ENCODE results near the gene MCL1. TPM values are rescaled to one million over a fixed set of nuclear protein-coding genes. Genes with fewer than 3 reads are reported as not detected.

The MCL1 gene
- total and polyA plus RNA-seq, 5 experiments from 2014 or later, result 125 to 291 (median 170) TPM

DNA sequence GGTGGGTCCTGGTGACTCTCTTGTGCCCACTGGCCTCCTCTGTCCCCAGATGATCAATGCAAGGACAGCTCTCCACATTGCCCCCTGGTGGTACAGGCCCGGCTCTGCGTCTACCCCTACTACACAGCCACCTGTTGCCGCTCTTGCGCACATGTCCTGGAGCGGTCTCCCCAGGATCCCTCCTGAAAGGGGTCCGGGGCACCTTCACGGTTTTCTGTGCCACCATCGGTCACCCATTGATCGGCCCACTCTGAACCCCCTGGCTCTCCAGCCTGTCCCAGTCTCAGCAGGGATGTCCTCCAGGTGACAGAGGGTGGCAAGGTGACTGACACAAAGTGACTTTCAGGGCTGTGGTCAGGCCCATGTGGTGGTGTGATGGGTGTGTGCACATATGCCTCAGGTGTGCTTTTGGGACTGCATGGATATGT, 19.4 kb downstream of the MCL1 start:
- Mint-ChIP-seq H3K4me1 (peaks cover 25 to 51% (median 43%) of the 10 kb centered on the region in 4 donors), H3K4me3 (peak overlapping the region; percentile 92 to 100 (median 96)), H3K27me3 (no peaks in the 10 kb centered on the region), H3K36me3 (no peaks in the 10 kb centered on the region), H3K9me3 (no peaks in the 10 kb centered on the region), H3K27ac (peak overlapping the region; percentile 92 to 100 (median 98))
- ATAC-seq (peak in 1 of 2 donors; percentile 8), DNase-seq (peak; percentile 54 to 86 (median 70))
- POLR2A ChIA-PET, result interaction anchor here (0.6 to 16.2 kb wide), 12 partner anchors 11 to 447 kb away, joined by 3 to 1195 read pairs (median 5); partner anchors contain the start of genes ADAMTSL4, ENSA, MCL1 and MINDY1

DNA sequence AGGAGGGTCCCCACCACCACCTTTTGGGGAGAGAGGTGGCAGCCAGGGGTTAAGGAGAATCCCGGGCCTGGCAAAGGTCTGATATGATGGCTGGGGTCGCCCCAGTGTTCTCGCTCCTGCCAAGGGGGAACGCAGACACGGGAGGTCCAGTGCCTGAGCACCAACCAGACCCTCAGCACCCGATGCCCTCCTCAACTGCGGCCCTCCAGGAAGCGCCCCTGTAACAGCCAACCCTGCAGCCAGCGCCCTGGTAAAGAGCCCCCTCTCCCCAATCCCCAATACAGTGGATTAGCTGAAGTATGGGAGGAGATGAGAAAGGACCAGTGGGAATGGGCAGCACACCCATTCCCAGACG, 19.8 kb downstream of the MCL1 start:
- H3K4me3 Mint-ChIP-seq, result peak overlapping the region in 2 of 10 donors; percentile 94 to 95
- POLR2A ChIA-PET, result interaction anchor here (0.6 to 16.2 kb wide), 8 partner anchors 11 to 190 kb away, joined by 3 to 1195 read pairs (median 18); partner anchors contain the start of genes ADAMTSL4, ENSA and MCL1

DNA sequence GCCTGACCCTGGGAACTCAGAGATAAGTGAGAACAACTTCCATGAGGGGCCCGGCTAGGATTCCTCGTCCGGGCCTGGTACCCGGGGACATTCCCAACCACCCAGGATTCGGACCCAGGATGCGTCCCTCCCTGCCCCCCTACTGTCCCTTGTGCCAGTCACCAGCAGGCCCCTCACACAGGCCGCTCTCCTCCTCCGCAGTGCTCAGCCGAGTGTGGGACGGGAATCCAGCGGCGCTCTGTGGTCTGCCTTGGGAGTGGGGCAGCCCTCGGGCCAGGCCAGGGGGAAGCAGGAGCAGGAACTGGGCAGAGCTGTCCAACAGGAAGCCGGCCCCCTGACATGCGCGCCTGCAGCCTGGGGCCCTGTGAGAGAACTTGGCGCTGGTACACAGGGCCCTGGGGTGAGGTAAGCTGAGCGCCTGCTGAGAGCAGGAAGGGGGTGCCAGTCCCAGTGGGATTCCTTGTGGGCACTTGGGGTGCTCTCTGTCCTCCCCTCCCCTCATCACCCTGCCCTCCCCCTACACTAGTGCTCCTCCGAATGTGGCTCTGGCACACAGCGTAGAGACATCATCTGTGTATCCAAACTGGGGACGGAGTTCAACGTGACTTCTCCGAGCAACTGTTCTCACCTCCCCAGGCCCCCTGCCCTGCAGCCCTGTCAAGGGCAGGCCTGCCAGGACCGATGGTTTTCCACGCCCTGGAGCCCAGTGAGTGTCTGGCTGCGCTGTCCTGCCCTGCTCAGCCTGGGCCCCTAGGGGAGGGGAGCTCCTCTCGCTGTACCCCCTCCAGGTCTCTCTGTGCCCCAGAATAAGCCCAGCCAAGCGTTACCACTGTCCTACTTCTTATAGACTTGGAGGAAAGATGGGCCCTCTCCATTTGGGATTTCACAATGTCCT, 20.4 kb downstream of the MCL1 start:
- POLR2A ChIA-PET, result interaction anchor here (0.6 to 16.2 kb wide), 8 partner anchors 10 to 282 kb away, joined by 3 to 1195 read pairs (median 18); partner anchors contain the start of genes ADAMTSL4, ENSA and MCL1
- Mint-ChIP-seq H3K27me3 (no peaks in the 10 kb centered on the region), H3K36me3 (no peaks in the 10 kb centered on the region), H3K4me1 (peaks cover 21 to 43% (median 34%) of the 10 kb centered on the region in 4 donors), H3K27ac (peak overlapping the region in 1 of 10 donors; percentile 13), H3K4me3 (peak overlapping the region in 1 of 10 donors; percentile 10), H3K9me3 (no peaks in the 10 kb centered on the region)
- ATAC-seq (no peak), DNase-seq (peak in 1 of 10 donors; percentile 46)

More for the DNA sequence above, 19.8 kb downstream of the MCL1 start:
- Mint-ChIP-seq H3K27me3 (no peaks in the 10 kb centered on the region), H3K36me3 (no peaks in the 10 kb centered on the region), H3K9me3 (no peaks in the 10 kb centered on the region), H3K4me1 (peaks cover 23 to 47% (median 39%) of the 10 kb centered on the region in 4 donors), H3K27ac (peak overlapping the region in 7 of 10 donors; percentile 97 to 100 (median 99))
- ATAC-seq, result no peak
- DNase-seq, result peak in 1 of 10 donors; percentile 59

DNA sequence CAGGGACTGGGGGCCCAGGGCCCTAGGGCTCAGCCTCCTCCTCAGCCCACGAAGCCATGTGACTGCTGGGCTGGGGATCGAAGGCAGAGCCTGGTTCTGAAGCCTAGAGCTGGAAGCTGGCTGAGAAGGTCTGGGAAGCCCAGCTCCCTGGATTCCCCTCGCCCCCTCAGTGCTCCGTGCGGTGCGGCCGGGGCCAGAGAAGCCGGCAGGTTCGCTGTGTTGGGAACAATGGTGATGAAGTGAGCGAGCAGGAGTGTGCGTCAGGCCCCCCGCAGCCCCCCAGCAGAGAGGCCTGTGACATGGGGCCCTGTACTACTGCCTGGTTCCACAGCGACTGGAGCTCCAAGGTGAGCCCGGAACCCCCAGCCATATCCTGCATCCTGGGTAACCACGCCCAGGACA, 21.1 kb downstream of the MCL1 start:
- Mint-ChIP-seq H3K9me3 (no peaks in the 10 kb centered on the region), H3K36me3 (no peaks in the 10 kb centered on the region), H3K27me3 (no peaks in the 10 kb centered on the region), H3K4me1 (peaks cover 17 to 36% (median 27%) of the 10 kb centered on the region in 4 donors), H3K27ac (no peak overlapping the region), H3K4me3 (peak overlapping the region in 1 of 10 donors; percentile 10)
- ATAC-seq (no peak), DNase-seq (peak in 1 of 10 donors; percentile 52)
- POLR2A ChIA-PET, result interaction anchor here (0.6 to 16.2 kb wide), 5 partner anchors 10 to 283 kb away, joined by 5 to 1195 read pairs (median 176); partner anchors contain the start of genes ADAMTSL4, ENSA and MCL1

DNA sequence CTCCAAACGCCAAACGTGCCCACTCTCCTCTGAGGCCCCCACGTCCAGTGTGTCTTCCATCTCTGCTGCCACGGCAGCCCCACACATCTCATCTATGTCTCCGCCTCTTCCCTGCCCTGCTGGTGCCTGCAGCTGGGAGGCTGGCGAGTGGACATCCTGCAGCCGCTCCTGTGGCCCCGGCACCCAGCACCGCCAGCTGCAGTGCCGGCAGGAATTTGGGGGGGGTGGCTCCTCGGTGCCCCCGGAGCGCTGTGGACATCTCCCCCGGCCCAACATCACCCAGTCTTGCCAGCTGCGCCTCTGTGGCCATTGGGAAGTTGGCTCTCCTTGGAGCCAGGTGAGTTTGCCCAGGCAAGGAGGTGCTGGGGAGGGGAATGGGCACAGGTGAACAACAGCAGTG, 21.6 kb downstream of the MCL1 start:
- Mint-ChIP-seq H3K27me3 (no peaks in the 10 kb centered on the region), H3K4me1 (peaks cover 12 to 36% (median 22%) of the 10 kb centered on the region in 4 donors), H3K9me3 (no peaks in the 10 kb centered on the region), H3K27ac (no peak overlapping the region), H3K4me3 (no peak overlapping the region), H3K36me3 (no peaks in the 10 kb centered on the region)
- POLR2A ChIA-PET, result interaction anchor here (5.9 to 16.2 kb wide), 3 partner anchors 9 to 59 kb away, joined by 28 to 1195 read pairs (median 198); partner anchors contain the start of genes ADAMTSL4 and MCL1
- DNase-seq (peak in 1 of 10 donors; percentile 59), ATAC-seq (no peak)

DNA sequence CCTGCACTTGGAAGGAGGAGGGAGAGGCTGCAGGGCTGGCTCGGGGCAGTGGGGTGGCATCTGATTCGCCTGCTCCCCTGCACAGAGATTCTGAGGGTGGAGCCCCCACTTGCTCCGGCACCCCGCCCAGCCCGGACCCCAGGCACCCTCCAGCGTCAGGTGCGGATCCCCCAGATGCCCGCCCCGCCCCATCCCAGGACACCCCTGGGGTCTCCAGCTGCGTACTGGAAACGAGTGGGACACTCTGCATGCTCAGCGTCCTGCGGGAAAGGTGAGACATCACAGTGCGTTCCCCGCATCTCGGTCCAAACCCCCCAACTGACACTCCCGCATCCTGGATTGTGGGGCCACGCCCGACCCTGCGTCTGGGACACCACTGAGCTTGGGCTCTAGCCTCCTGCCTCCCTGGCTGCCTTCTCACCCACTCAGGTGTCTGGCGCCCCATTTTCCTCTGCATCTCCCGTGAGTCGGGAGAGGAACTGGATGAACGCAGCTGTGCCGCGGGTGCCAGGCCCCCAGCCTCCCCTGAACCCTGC, 22.3 kb downstream of the MCL1 start:
- no peaks in the 10 kb centered on the region for H3K36me3 Mint-ChIP-seq
- peaks cover 9 to 34% (median 22%) of the 10 kb centered on the region in 4 donors for H3K4me1 Mint-ChIP-seq
- H3K27ac Mint-ChIP-seq, result no peak overlapping the region
- no peaks in the 10 kb centered on the region for H3K9me3 Mint-ChIP-seq
- POLR2A ChIA-PET, result interaction anchor here (0.7 to 16.2 kb wide), 3 partner anchors 21 to 71 kb away, joined by 3 to 1195 read pairs (median 198); partner anchors contain the start of gene MCL1
- H3K27me3 Mint-ChIP-seq, result peaks cover 0 to 1% (median 0%) of the 10 kb centered on the region in 5 donors
- ATAC-seq (no peak), DNase-seq (peak in 1 of 10 donors; percentile 54)
- no peak overlapping the region for H3K4me3 Mint-ChIP-seq

DNA sequence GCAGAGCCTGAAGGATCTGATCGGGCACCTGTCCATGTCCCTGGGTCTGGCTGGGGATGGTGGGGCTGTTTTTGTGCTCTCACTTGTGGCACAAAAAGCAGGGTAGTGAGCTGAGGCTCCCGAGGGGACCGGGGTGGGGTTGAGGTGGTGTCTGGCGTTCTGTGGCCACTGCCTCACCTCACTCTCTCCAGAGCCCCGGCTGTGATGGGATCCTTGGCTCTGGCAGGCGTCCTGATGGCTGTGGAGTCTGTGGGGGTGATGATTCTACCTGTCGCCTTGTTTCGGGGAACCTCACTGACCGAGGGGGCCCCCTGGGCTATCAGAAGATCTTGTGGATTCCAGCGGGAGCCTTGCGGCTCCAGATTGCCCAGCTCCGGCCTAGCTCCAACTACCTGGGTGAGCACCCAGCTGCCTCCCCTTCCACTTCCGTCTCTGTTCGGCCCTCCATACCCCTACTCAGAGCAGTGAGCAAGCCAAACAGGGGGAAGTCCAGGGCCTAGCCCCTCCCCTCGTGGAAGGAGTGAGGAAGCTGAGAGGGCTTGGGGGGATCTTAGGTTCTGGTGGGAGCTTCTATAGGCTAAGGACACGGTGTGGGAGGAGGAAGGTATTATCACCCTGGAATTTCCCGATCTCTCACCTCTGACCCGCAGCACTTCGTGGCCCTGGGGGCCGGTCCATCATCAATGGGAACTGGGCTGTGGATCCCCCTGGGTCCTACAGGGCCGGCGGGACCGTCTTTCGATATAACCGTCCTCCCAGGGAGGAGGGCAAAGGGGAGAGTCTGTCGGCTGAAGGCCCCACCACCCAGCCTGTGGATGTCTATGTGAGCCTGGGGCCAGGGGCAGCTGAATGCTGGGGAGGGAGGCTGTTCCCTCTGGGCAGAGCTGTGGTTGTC, 23.2 kb downstream of the MCL1 start:
- Mint-ChIP-seq H3K27me3 (peaks cover 0 to 1% (median 0%) of the 10 kb centered on the region in 5 donors), H3K9me3 (no peaks in the 10 kb centered on the region), H3K4me1 (peaks cover 7 to 29% (median 25%) of the 10 kb centered on the region in 4 donors), H3K4me3 (no peak overlapping the region), H3K27ac (peak overlapping the region in 1 of 10 donors; percentile 47), H3K36me3 (no peaks in the 10 kb centered on the region)
- POLR2A ChIA-PET, result interaction anchor here (0.7 to 16.2 kb wide), 4 partner anchors 22 to 73 kb away, joined by 3 to 1195 read pairs (median 102); partner anchors contain the start of genes ENSA and MCL1
- ATAC-seq (no peak), DNase-seq (peak in 1 of 10 donors; percentile 50)

DNA sequence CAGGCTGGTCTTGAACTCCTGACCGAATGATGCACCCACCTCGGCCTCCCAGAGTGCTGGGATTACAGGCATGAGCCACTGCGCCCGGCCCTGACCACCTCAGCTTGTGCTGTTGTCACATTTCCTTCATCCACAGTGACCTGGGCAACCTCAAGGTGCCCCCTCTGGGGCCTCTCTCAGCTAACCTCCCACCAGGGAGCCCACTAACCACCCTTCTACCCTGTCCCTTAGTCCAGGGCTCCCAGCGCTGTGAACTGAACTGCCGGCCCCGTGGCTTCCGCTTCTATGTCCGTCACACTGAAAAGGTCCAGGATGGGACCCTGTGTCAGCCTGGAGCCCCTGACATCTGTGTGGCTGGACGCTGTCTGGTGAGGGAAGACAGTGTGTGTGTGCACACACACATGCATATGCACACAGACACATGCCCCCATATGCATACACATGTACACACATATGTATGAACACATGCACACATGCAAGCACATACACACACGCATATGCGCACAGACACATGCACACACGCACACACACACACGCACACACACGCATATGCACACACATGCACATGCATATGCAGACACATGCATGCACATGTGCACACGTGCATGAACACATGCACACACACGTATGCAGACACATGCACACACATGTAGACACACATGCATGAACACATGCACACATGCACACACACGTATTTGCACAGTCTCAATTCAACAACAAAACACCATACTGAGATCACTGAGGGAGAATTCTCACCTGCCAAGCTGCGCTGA, 24.0 kb downstream of the MCL1 start:
- ATAC-seq (no peak), DNase-seq (peak in 1 of 10 donors; percentile 49)
- peaks cover 6 to 29% (median 23%) of the 10 kb centered on the region in 4 donors for H3K4me1 Mint-ChIP-seq
- H3K27me3 Mint-ChIP-seq, result peaks cover 0 to 2% (median 0%) of the 10 kb centered on the region in 5 donors
- POLR2A ChIA-PET, result interaction anchor here (0.6 to 16.2 kb wide), 2 partner anchors 22 to 444 kb away, joined by 3 to 1195 read pairs; partner anchors contain the start of gene MCL1
- no peaks in the 10 kb centered on the region for H3K36me3 Mint-ChIP-seq
- H3K4me3 Mint-ChIP-seq, result no peak overlapping the region
- no peaks in the 10 kb centered on the region for H3K9me3 Mint-ChIP-seq
- peak overlapping the region in 1 of 10 donors; percentile 44 for H3K27ac Mint-ChIP-seq

DNA sequence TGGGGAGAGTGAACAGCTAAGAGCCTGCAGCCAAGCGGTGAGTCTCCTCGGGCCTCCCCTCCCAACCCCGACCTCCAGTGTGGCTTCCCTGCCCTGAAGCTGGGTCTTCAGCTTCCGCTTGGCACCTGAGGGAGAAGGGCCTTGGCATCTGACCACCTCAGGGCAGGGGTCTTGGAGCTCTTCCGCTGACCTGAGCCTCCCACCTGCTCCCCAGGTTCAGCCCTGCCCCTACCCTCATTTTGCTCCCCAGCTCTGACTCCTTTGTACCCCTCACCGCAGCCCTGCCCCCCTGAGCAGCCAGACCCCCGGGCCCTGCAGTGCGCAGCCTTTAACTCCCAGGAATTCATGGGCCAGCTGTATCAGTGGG, 25.3 kb downstream of the MCL1 start:
- no peak for ATAC-seq
- no peak overlapping the region for H3K4me3 Mint-ChIP-seq
- peaks cover 7 to 28% (median 20%) of the 10 kb centered on the region in 4 donors for H3K4me1 Mint-ChIP-seq
- no peak overlapping the region for H3K27ac Mint-ChIP-seq
- POLR2A ChIA-PET, result interaction anchor here (0.8 to 1.6 kb wide), 3 partner anchors 67 to 75 kb away, joined by 3 to 5 read pairs (median 3); partner anchors contain the start of gene ENSA
- no peaks in the 10 kb centered on the region for H3K9me3 Mint-ChIP-seq
- H3K36me3 Mint-ChIP-seq, result no peaks in the 10 kb centered on the region
- H3K27me3 Mint-ChIP-seq, result peaks cover 2 to 10% (median 5%) of the 10 kb centered on the region in 5 donors
- no peak for DNase-seq

DNA sequence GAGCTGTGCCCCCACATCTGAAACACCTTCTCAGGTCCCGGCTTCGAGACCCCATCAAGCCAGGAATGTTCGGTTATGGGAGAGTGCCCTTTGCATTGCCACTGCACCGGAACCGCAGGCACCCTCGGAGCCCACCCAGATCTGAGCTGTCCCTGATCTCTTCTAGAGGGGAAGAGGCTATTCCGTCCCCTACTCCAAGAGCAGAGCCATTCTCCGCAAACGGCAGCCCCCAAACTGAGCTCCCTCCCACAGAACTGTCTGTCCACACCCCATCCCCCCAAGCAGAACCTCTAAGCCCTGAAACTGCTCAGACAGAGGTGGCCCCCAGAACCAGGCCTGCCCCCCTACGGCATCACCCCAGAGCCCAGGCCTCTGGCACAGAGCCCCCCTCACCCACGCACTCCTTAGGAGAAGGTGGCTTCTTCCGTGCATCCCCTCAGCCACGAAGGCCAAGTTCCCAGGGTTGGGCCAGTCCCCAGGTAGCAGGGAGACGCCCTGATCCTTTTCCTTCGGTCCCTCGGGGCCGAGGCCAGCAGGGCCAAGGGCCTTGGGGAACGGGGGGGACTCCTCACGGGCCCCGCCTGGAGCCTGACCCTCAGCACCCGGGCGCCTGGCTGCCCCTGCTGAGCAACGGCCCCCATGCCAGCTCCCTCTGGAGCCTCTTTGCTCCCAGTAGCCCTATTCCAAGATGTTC, 25.9 kb downstream of the MCL1 start:
- Mint-ChIP-seq H3K9me3 (no peaks in the 10 kb centered on the region), H3K4me3 (no peak overlapping the region), H3K4me1 (peaks cover 7 to 28% (median 21%) of the 10 kb centered on the region in 4 donors), H3K27ac (no peak overlapping the region), H3K36me3 (no peaks in the 10 kb centered on the region), H3K27me3 (peaks cover 3 to 10% (median 5%) of the 10 kb centered on the region in 5 donors)
- ATAC-seq (no peak), DNase-seq (peak in 1 of 10 donors; percentile 60)
- POLR2A ChIA-PET, result interaction anchor here (0.8 to 1.6 kb wide), 3 partner anchors 68 to 76 kb away, joined by 3 to 5 read pairs (median 3); partner anchors contain the start of gene ENSA

Data from naive thymus-derived CD8-positive, alpha-beta T cell (primary cell).